Parathyroid adenoma (tissue), 2 donors: ENCODE data around the gene ATP2B2.

Experiments
- H2AFZ ChIP-seq: fragments of 300-600 bp; sonication (generic); one replicate; pipeline ENCODE4 v1.7.0; 2017; ENCODE audit warnings: antibody characterized with exemption, mild to moderate bottlenecking
- H3K27ac ChIP-seq: fragments of 300-600 bp; sonication (generic); one replicate; pipeline ENCODE4 v1.7.0; 2017
- H3K27me3 ChIP-seq: fragments of 300-600 bp; sonication (generic); one replicate; pipeline ENCODE4 v1.7.0; 2017; ENCODE audit warnings: low read length; ENCODE audit not compliant: control insufficient read depth, insufficient read depth
- H3K36me3 ChIP-seq: fragments of 300-600 bp; sonication (generic); one replicate; pipeline ENCODE4 v1.7.0; 2017; ENCODE audit warnings: low read length; ENCODE audit not compliant: control insufficient read depth, insufficient read depth
- H3K4me1 ChIP-seq: fragments of 300-600 bp; sonication (generic); one replicate; pipeline ENCODE4 v1.7.0; 2017; ENCODE audit warnings: control low read depth
- H3K4me2 ChIP-seq: fragments of 300-600 bp; sonication (generic); one replicate; pipeline ENCODE4 v1.7.0; 2017; ENCODE audit warnings: low read length
- H3K4me3 ChIP-seq: fragments of 300-600 bp; sonication (generic); one replicate; pipeline ENCODE4 v1.7.0; 2017; ENCODE audit warnings: low read depth, low read length
- H3K79me2 ChIP-seq: fragments of 300-600 bp; sonication (generic); one replicate; pipeline ENCODE4 v1.7.0; 2017; ENCODE audit warnings: control low read depth
- H3K9ac ChIP-seq: fragments of 300-600 bp; sonication (generic); one replicate; pipeline ENCODE4 v1.7.0; 2017; ENCODE audit warnings: mild to moderate bottlenecking
- H3K9me3 ChIP-seq: fragments of 300-600 bp; sonication (generic); one replicate; pipeline ENCODE4 v1.7.0; 2017; ENCODE audit warnings: low read length; ENCODE audit not compliant: control insufficient read depth
- CTCF ChIP-seq: fragments of 300-600 bp; sonication (generic); IDR thresholded peaks from one replicate; pipeline ENCODE4 v1.7.0; 2017; ENCODE audit warnings: antibody characterized with exemption, mild to moderate bottlenecking
- donor health status: primary hyperparathyroidism.

ATP2B2 gene

GRCh38 chr3:10387881-10388609 lies 117.3 kb downstream of the ATP2B2 start:
- TF ChIP-seq CTCF: no peak
- Histone ChIP-seq H3K9ac (no peak overlapping the region), H2AFZ (no peak overlapping the region), H3K27me3 (no peaks in the 10 kb centered on the region), H3K9me3 (no peaks in the 10 kb centered on the region), H3K79me2 (no peaks in the 10 kb centered on the region), H3K36me3 (no peaks in the 10 kb centered on the region), H3K4me1 (peaks cover 4% of the 10 kb centered on the region), H3K27ac (no peak overlapping the region), H3K4me2 (no peak overlapping the region), H3K4me3 (no peak overlapping the region)

GRCh38 chr3:10386121-10386520 lies 119.3 kb downstream of the ATP2B2 start:
- no peak for TF ChIP-seq CTCF
- Histone ChIP-seq H3K4me2 (no peak overlapping the region), H2AFZ (no peak overlapping the region), H3K27ac (no peak overlapping the region), H3K36me3 (no peaks in the 10 kb centered on the region), H3K4me1 (peaks cover 2% of the 10 kb centered on the region), H3K4me3 (no peak overlapping the region), H3K27me3 (no peaks in the 10 kb centered on the region), H3K79me2 (no peaks in the 10 kb centered on the region), H3K9ac (no peak overlapping the region), H3K9me3 (no peaks in the 10 kb centered on the region)

GRCh38 chr3:10384541-10385360 lies 120.6 kb downstream of the ATP2B2 start:
- Histone ChIP-seq H3K9ac (no peak overlapping the region), H3K4me1 (no peaks in the 10 kb centered on the region), H3K27me3 (no peaks in the 10 kb centered on the region), H3K4me2 (no peak overlapping the region), H2AFZ (no peak overlapping the region), H3K27ac (no peak overlapping the region), H3K36me3 (no peaks in the 10 kb centered on the region), H3K79me2 (no peaks in the 10 kb centered on the region), H3K4me3 (no peak overlapping the region), H3K9me3 (no peaks in the 10 kb centered on the region)
- no peak for TF ChIP-seq CTCF

GRCh38 chr3:10383850-10384248 lies 121.5 kb downstream of the ATP2B2 start:
- Histone ChIP-seq H3K4me2 (no peak overlapping the region), H3K9ac (no peak overlapping the region), H3K4me3 (no peak overlapping the region), H3K4me1 (no peaks in the 10 kb centered on the region), H3K9me3 (no peaks in the 10 kb centered on the region), H3K27ac (no peak overlapping the region), H3K79me2 (no peaks in the 10 kb centered on the region), H2AFZ (no peak overlapping the region), H3K27me3 (no peaks in the 10 kb centered on the region), H3K36me3 (no peaks in the 10 kb centered on the region)
- no peak for TF ChIP-seq CTCF
